ENCODE measurements around the gene ZNF189.

DNA sequence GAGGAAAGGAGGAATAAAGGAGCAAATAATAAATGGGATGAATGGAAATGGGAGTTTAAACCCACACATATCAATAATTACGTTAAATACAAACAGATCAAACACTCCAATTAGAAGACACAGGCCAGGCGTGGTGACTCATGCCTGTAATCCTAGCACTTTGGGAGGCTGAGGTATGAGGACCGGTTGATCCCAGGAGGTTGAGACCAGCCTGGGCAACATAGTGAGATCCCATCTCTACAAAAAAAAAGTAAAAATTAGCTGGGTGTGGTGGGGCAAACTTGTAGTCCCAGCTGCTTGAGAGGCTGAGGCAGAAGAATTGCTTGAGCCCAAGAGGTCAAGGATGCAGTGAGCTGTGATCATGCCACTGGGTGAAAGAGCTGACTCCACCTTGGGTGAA, 17.5 kb upstream of the ZNF189 start:
- TF ChIP-seq POLR2AphosphoS5 (IDR thresholded peaks at IDR 0.05; ENCODE audit: low read depth, low read length) (no peak), POLR2A (IDR thresholded peaks at IDR 0.05; ENCODE audit: low read depth, low read length) (no peak)

Measured in GM12892 (cell line).